Right lobe of liver (tissue), 6 donors: ENCODE measurements around the gene TEX261. TPM values are rescaled to one million over a fixed set of nuclear protein-coding genes. Genes with fewer than 3 reads are reported as not detected.

ENCODE experiments used
- ATAC-seq, 4 donors: fragments of 200-7000 bp; cut with Tn5 transposase; one replicate each; pipeline ENCODE4 v1.9.1; 2020; ENCODE audit warnings: mild to moderate bottlenecking in 4 of 4, moderate library complexity in 4 of 4
- DNase-seq, 3 donors: peaks; one replicate each; pipeline ENCODE4 v3.0.0-alpha.2; 2020
- H3K27ac ChIP-seq, 3 donors: fragments of 200-600 bp; one replicate each; pipeline ENCODE4 v1.8.0; 2022
- H3K27me3 ChIP-seq, 2 donors: fragments of 200-600 bp; one replicate each; pipeline ENCODE4 v1.8.0; 2022
- H3K36me3 ChIP-seq, 4 donors: fragments of 200-600 bp; sonication (generic) in 1 of 4; one replicate each; pipeline versions ENCODE4 v1.5.1 to v1.8.0; 2017 to 2022; ENCODE audit warnings: control low read depth in 1 of 4
- H3K4me1 ChIP-seq, 4 donors: fragments of 200-600 bp; sonication (generic) in 1 of 4; one replicate each; pipeline versions ENCODE4 v1.5.1 to v1.8.0; 2017 to 2022; ENCODE audit warnings: control low read depth in 1 of 4
- H3K4me3 ChIP-seq, 3 donors: fragments of 200-600 bp; one replicate each; pipeline ENCODE4 v1.8.0; 2022
- H3K9me3 ChIP-seq, 4 donors: fragments of 200-600 bp; sonication (generic) in 1 of 4; one replicate each; pipeline versions ENCODE4 v1.5.1 to v1.8.0; 2017 to 2022; ENCODE audit warnings: control low read depth in 1 of 4
- CTCF ChIP-seq, 4 donors: fragments of 200-600 bp in 3 of 4; fragments of 450-650 bp in 1 of 4; IDR thresholded peaks; one replicate each; pipeline versions ENCODE4 v1.5.1 to v1.8.0; 2016 to 2022; ENCODE audit warnings: antibody characterized with exemption in 4 of 4, mild to moderate bottlenecking in 2 of 4
- POLR2A ChIP-seq: fragments of 450-650 bp; IDR thresholded peaks from one replicate; pipeline ENCODE4 v1.6.1; 2017; ENCODE audit warnings: antibody characterized with exemption, mild to moderate bottlenecking
- WGBS: methylation state at CpG from one replicate; pipeline ENCODE4 v1.1.6; 2018; ENCODE audit warnings: low coverage, low lambda C conversion rate; ENCODE audit not compliant: insufficient coverage; ENCODE audit errors: missing lambda C conversion rate; 5-methylcytosine and 5-hydroxymethylcytosine counted together
- intact Hi-C, 2 donors: fragments of 100-400 bp; cut with DNase I; formaldehyde crosslinking; loops; one replicate each; pipeline versions ENCODE4 v1.11.2 to v1.14.1; 2022
- total RNA-seq, 6 experiments: library from RNA; depleted of rRNA in 2 of 6; stranded (reverse); fragments of >200 nt in 2 of 6; fragmentation: NEBNext Ultra II Directional in 3 of 6; extraction: Animal tissue kit (Norgen Biotek cat#: 25700) in 3 of 6; gene quantifications; one replicate each; pipeline versions ENCODE4 v1.1.0 to v1.2.4, GENCODE V29; 2016 to 2023
- donor health status: DM: no; HTN: yes; CAD: no.
- donor health status: DM: no; HTN: no; CAD: no.
- donor health status: DM: no; HTN: no; CAD: no.
- donor health status: DM: no; HTN: yes; CAD: no.
- donor health status: DM: no; HTN: yes; CAD: no.

The TEX261 gene
- total RNA-seq, 6 experiments from 2014 or later = 26.5 to 33.2 (median 27.1) TPM

GRCh38 chr2:70990216-70990615 is 4.5 kb downstream of the TEX261 start:
- intact Hi-C loops = no loop called here
- peaks cover 0 to 38% (median 2%) of the 10 kb centered on the region in 4 donors for H3K36me3 ChIP-seq
- ATAC-seq (no peak), DNase-seq (no peak)
- H3K27ac ChIP-seq = no peak overlapping the region
- H3K9me3 ChIP-seq = no peaks in the 10 kb centered on the region
- H3K4me3 ChIP-seq = no peak overlapping the region
- peaks cover 0 to 15% (median 7%) of the 10 kb centered on the region in 4 donors for H3K4me1 ChIP-seq
- 38% methylated on average over 3 of the region's 5 CpGs for WGBS
- TF ChIP-seq POLR2A = no peak
- TF ChIP-seq CTCF (IDR thresholded peaks at IDR 0.05) = no peak
- no peaks in the 10 kb centered on the region for H3K27me3 ChIP-seq

- H3K4me1 ChIP-seq = peaks cover 0 to 14% (median 6%) of the 10 kb centered on the region in 4 donors
- no peaks in the 10 kb centered on the region for H3K27me3 ChIP-seq
- H3K36me3 ChIP-seq = peaks cover 0 to 38% (median 2%) of the 10 kb centered on the region in 4 donors
- H3K4me3 ChIP-seq = no peak overlapping the region
- H3K27ac ChIP-seq = no peak overlapping the region
- no peaks in the 10 kb centered on the region for H3K9me3 ChIP-seq
- TF ChIP-seq POLR2A (no peak), CTCF (IDR thresholded peaks at IDR 0.05) (no peak)
- ATAC-seq = no peak
- 90% methylated on average over 9 of the region's 16 CpGs for WGBS
- DNase-seq = peak in 1 of 3 donors; percentile 42
- intact Hi-C loops = no loop called here
These were observed 5.7 kb downstream of the TEX261 start for GRCh38 chr2:70988726-70989648.

GRCh38 chr2:70988151-70988550 is 6.5 kb downstream of the TEX261 start:
- Histone ChIP-seq H3K27ac (no peak overlapping the region), H3K27me3 (no peaks in the 10 kb centered on the region), H3K36me3 (peaks cover 0 to 38% (median 2%) of the 10 kb centered on the region in 4 donors), H3K9me3 (no peaks in the 10 kb centered on the region), H3K4me3 (no peak overlapping the region), H3K4me1 (peaks cover 0 to 6% (median 2%) of the 10 kb centered on the region in 4 donors)
- 80% methylated on average over 2 of the region's 4 CpGs for WGBS
- TF ChIP-seq POLR2A (no peak), CTCF (IDR thresholded peaks at IDR 0.05) (no peak)
- ATAC-seq (no peak), DNase-seq (peak in 1 of 3 donors; percentile 29)
- intact Hi-C loops = no loop called here

- no peaks in the 10 kb centered on the region for H3K27me3 ChIP-seq
- H3K4me1 ChIP-seq = no peaks in the 10 kb centered on the region
- H3K9me3 ChIP-seq = no peaks in the 10 kb centered on the region
- ATAC-seq = no peak
- TF ChIP-seq CTCF (IDR thresholded peaks at IDR 0.05) (no peak), POLR2A (no peak)
- intact Hi-C loops = no loop called here
- peaks cover 0 to 38% (median 2%) of the 10 kb centered on the region in 4 donors for H3K36me3 ChIP-seq
- DNase-seq = peak in 1 of 3 donors; percentile 14
- H3K27ac ChIP-seq = no peak overlapping the region
- no peak overlapping the region for H3K4me3 ChIP-seq
- WGBS = 80% methylated on average over 1 of the region's 1 CpG
These were observed 7.3 kb downstream of the TEX261 start for GRCh38 chr2:70987386-70987785.
